ENCODE results near the gene PAQR6.
"Not testable (repeated sequence)": the region's sequence is repeated elsewhere in the genome, so short reads cannot be mapped to it uniquely, and the experiment has no call there.

The PAQR6 gene

DNA sequence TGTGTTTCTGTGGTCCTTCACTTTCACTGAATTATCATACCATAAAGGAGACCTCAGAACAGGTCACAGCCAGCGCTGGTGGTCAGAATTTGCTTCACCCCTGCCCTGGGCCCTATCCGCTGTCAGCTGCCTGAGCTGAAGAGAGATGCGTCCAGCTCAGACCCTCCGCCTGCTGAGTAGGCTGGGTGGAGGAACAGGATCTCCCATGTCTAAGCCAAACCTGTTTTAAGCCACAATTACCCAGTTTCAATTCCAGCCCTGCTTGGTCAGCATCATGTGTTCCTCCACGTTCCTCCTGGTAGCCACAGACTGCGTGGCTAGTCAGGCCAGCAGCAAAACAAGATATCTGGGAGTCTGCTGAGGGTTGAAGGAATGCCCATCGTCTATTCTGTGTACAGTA lies 19.4 kb downstream of the PAQR6 start:
- DNase-seq (ENCODE audit: extremely low read depth, low read depth): no peak
- TF ChIP-seq, protein P1, sequence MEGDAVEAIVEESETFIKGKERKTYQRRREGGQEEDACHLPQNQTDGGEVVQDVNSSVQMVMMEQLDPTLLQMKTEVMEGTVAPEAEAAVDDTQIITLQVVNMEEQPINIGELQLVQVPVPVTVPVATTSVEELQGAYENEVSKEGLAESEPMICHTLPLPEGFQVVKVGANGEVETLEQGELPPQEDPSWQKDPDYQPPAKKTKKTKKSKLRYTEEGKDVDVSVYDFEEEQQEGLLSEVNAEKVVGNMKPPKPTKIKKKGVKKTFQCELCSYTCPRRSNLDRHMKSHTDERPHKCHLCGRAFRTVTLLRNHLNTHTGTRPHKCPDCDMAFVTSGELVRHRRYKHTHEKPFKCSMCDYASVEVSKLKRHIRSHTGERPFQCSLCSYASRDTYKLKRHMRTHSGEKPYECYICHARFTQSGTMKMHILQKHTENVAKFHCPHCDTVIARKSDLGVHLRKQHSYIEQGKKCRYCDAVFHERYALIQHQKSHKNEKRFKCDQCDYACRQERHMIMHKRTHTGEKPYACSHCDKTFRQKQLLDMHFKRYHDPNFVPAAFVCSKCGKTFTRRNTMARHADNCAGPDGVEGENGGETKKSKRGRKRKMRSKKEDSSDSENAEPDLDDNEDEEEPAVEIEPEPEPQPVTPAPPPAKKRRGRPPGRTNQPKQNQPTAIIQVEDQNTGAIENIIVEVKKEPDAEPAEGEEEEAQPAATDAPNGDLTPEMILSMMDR (IDR thresholded peaks at IDR 0.05; ENCODE audit: low read depth, low read length, missing control alignments): no peak
- H3K4me3 ChIP-seq (replicated peaks; ENCODE audit: low read depth, low read length): no peak overlapping the region

GRCh38 chr1:156226782-156227181 lies 21.1 kb downstream of the PAQR6 start:
- no peak overlapping the region for H3K4me3 ChIP-seq (replicated peaks; ENCODE audit: low read depth, low read length)
- TF ChIP-seq, protein P1 (IDR thresholded peaks at IDR 0.05; ENCODE audit: low read depth, low read length, missing control alignments): no peak
- no peak for DNase-seq (ENCODE audit: extremely low read depth, low read depth)

GRCh38 chr1:156226116-156226538 lies 21.7 kb downstream of the PAQR6 start:
- TF ChIP-seq, protein P1 (IDR thresholded peaks at IDR 0.05; ENCODE audit: low read depth, low read length, missing control alignments): no peak
- no peak overlapping the region for H3K4me3 ChIP-seq (replicated peaks; ENCODE audit: low read depth, low read length)
- DNase-seq (ENCODE audit: extremely low read depth, low read depth): no peak

GRCh38 chr1:156225677-156226014 lies 22.2 kb downstream of the PAQR6 start:
- no peak for DNase-seq (ENCODE audit: extremely low read depth, low read depth)
- H3K4me3 ChIP-seq (replicated peaks; ENCODE audit: low read depth, low read length): no peak overlapping the region
- TF ChIP-seq, protein P1 (IDR thresholded peaks at IDR 0.05; ENCODE audit: low read depth, low read length, missing control alignments): no peak

- TF ChIP-seq, protein P1 (IDR thresholded peaks at IDR 0.05; ENCODE audit: low read depth, low read length, missing control alignments): no peak
- H3K4me3 ChIP-seq (replicated peaks; ENCODE audit: low read depth, low read length): no peak overlapping the region
- no peak for DNase-seq (ENCODE audit: extremely low read depth, low read depth)
Observed at GRCh38 chr1:156221986-156222692, 25.7 kb downstream of the PAQR6 start.

GRCh38 chr1:156220226-156220625 lies 27.6 kb downstream of the PAQR6 start:
- TF ChIP-seq, protein P1 (IDR thresholded peaks at IDR 0.05; ENCODE audit: low read depth, low read length, missing control alignments): no peak
- no peak overlapping the region for H3K4me3 ChIP-seq (replicated peaks; ENCODE audit: low read depth, low read length)
- no peak for DNase-seq (ENCODE audit: extremely low read depth, low read depth)

DNA sequence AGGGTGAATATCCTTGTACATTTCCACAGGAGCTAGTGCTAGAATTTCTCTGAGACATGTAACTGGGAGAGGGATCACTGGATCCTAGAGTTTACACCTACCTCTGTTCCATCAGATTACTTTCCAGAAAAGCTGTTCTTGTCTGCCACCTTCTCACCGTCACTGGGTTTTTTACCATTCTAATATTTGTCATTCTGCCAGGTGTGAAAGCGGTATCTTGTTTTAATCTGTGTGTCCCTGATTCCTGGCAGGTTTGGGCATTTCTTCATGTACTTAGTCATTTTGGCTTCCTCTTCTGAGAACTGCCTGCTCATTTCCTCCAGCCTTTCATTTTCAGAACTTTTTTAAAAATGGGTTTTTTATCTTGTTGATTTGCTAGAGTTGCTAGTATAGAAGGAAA lies 30.0 kb downstream of the PAQR6 start:
- DNase-seq (ENCODE audit: extremely low read depth, low read depth): no peak
- no peak overlapping the region for H3K4me3 ChIP-seq (replicated peaks; ENCODE audit: low read depth, low read length)
- TF ChIP-seq, protein P1 (IDR thresholded peaks at IDR 0.05; ENCODE audit: low read depth, low read length, missing control alignments): no peak

- H3K4me3 ChIP-seq (replicated peaks; ENCODE audit: low read depth, low read length); DNase-seq (ENCODE audit: extremely low read depth, low read depth): not testable (repeated sequence)
Observed at GRCh38 chr1:156216361-156217086, 31.3 kb downstream of the PAQR6 start.
